Activated CD4-positive, alpha-beta T cell treated with anti-CD3 and anti-CD28 coated beads, Interleukin-2, amount 10 ng/mL, durations not matched to agents 24 days and 14 days (primary cell): Measurements from ENCODE around the gene ZFYVE9. TPM values are rescaled to one million over a fixed set of nuclear protein-coding genes. Genes with fewer than 3 reads are reported as not detected.

Source experiments
- DNase-seq: peaks from one replicate; pipeline ENCODE4 v3.0.0; 2022
- H3K27ac Mint-ChIP-seq: one replicate; pipeline ENCODE4 v1.8.0; 2022; ENCODE audit warnings: mild to moderate bottlenecking, mixed read lengths
- H3K27me3 Mint-ChIP-seq: one replicate; pipeline ENCODE4 v1.8.0; 2022; ENCODE audit warnings: mixed read lengths
- H3K36me3 Mint-ChIP-seq: one replicate; pipeline ENCODE4 v1.8.0; 2022; ENCODE audit warnings: low read depth, mild to moderate bottlenecking, mixed read lengths
- H3K4me1 Mint-ChIP-seq: one replicate; pipeline ENCODE4 v1.8.0; 2021; ENCODE audit warnings: mixed read lengths
- H3K4me3 Mint-ChIP-seq: one replicate; pipeline ENCODE4 v1.8.0; 2022; ENCODE audit warnings: mild to moderate bottlenecking, moderate library complexity, mixed read lengths
- H3K9me3 Mint-ChIP-seq: one replicate; pipeline ENCODE4 v1.8.0; 2021; ENCODE audit warnings: mixed read lengths
- intact Hi-C: fragments of 100-400 bp; cut with micrococcal nuclease; formaldehyde crosslinking; loops from one replicate; pipeline ENCODE4 v1.15.1; 2023
- total RNA-seq: library from RNA; stranded (reverse); gene quantifications from 2 replicates; pipeline ENCODE4 v1.2.3, GENCODE V29; 2022

ZFYVE9 gene
- total RNA-seq, 1 donor from 2014 or later = 3.9 TPM

DNA sequence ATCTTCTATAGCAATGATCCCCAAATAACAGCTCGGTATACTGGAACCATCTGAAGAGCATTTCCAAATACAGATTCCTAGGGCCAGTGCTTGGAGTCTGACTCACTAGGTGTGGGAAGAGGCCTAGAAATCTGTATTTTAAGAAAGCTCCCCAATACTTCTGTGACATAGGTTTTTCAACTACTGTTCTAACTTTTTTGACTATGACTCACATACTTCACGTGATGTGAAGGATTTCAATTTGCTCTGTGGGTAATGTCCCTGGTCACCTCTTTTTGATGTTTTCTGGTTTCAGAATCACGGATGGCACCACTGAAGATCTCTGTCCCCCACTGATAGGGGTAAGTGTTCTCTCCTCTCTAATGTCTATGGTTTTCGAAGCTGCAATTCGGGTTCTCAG is 251.3 kb downstream of the ZFYVE9 start:
- H3K27me3 Mint-ChIP-seq = no peaks in the 10 kb centered on the region
- no peak for DNase-seq
- peaks cover 8% of the 10 kb centered on the region for H3K4me1 Mint-ChIP-seq
- peaks cover 59% of the 10 kb centered on the region for H3K36me3 Mint-ChIP-seq
- intact Hi-C loops = no loop called here
- no peak overlapping the region for H3K4me3 Mint-ChIP-seq
- H3K27ac Mint-ChIP-seq = no peak overlapping the region
- H3K9me3 Mint-ChIP-seq = no peaks in the 10 kb centered on the region

Other genes with a start within 250 kb of the ZFYVE9 start
- 0.02 TPM in 2 replicates for gene RAB3B, start 151.4 kb upstream of the ZFYVE9 start, total RNA-seq
- gene KTI12, start 108.3 kb upstream of the ZFYVE9 start, total RNA-seq = 20.4 and 22.3 TPM in 2 replicates
- gene TXNDC12, start 86.9 kb upstream of the ZFYVE9 start, total RNA-seq = 43.0 and 44.8 TPM in 2 replicates
- gene BTF3L4, start 85.8 kb upstream of the ZFYVE9 start, total RNA-seq = 48.0 and 50.0 TPM in 2 replicates
- 34.8 and 36.7 TPM in 2 replicates for gene CC2D1B, start 224.1 kb downstream of the ZFYVE9 start, total RNA-seq